Duodenal mucosa (tissue), 2 donors: ENCODE results near the gene SFMBT1.

Experiments
- H3K27ac ChIP-seq: one replicate; pipeline ENCODE4 v1.7.0; 2013; ENCODE audit warnings: low read depth, low read length
- H3K27me3 ChIP-seq, 2 donors: one replicate each; pipeline ENCODE4 v1.7.0; 2013; ENCODE audit warnings: low read length in 2 of 2, control low read depth in 1 of 2; ENCODE audit not compliant: insufficient read depth in 2 of 2, control insufficient read depth in 1 of 2
- H3K36me3 ChIP-seq, 2 donors: one replicate each; pipeline ENCODE4 v1.7.0; 2013; ENCODE audit warnings: low read length in 2 of 2, control low read depth in 1 of 2; ENCODE audit not compliant: insufficient read depth in 2 of 2, control insufficient read depth in 1 of 2
- H3K4me1 ChIP-seq, 2 donors: one replicate each; pipeline ENCODE4 v1.7.0; 2013; ENCODE audit warnings: low read length in 2 of 2, control low read depth in 1 of 2; ENCODE audit not compliant: insufficient read depth in 2 of 2, control insufficient read depth in 1 of 2
- H3K4me3 ChIP-seq, 2 donors: one replicate each; pipeline ENCODE4 v1.7.0; 2013; ENCODE audit warnings: low read length in 2 of 2, low read depth in 1 of 2
- H3K9ac ChIP-seq, 2 donors: one replicate each; pipeline ENCODE4 v1.7.0; 2013; ENCODE audit warnings: low read length in 2 of 2, low read depth in 1 of 2
- H3K9me3 ChIP-seq, 2 donors: one replicate each; pipeline ENCODE4 v1.7.0; 2013; ENCODE audit warnings: low read length in 2 of 2, control low read depth in 1 of 2; ENCODE audit not compliant: control insufficient read depth in 1 of 2

Gene SFMBT1

GRCh38 chr3:53073553-53074365, 27.9 kb upstream of the SFMBT1 start:
- peaks cover 10 to 15% of the 10 kb centered on the region in 2 donors for H3K4me1 ChIP-seq
- peak overlapping the region; percentile 6 to 67 for H3K9ac ChIP-seq
- H3K27me3 ChIP-seq: no peaks in the 10 kb centered on the region
- no peaks in the 10 kb centered on the region for H3K36me3 ChIP-seq
- H3K4me3 ChIP-seq: peak overlapping the region; percentile 85 to 87
- H3K27ac ChIP-seq: no peak overlapping the region
- H3K9me3 ChIP-seq: no peaks in the 10 kb centered on the region

- no peak overlapping the region for H3K27ac ChIP-seq
- H3K9me3 ChIP-seq: no peaks in the 10 kb centered on the region
- no peaks in the 10 kb centered on the region for H3K36me3 ChIP-seq
- peaks cover 10 to 15% of the 10 kb centered on the region in 2 donors for H3K4me1 ChIP-seq
- H3K9ac ChIP-seq: peak overlapping the region; percentile 67 to 69
- peak overlapping the region; percentile 85 to 87 for H3K4me3 ChIP-seq
- H3K27me3 ChIP-seq: no peaks in the 10 kb centered on the region
Observed at GRCh38 chr3:53072653-53073552, 27.0 kb upstream of the SFMBT1 start.

- no peaks in the 10 kb centered on the region for H3K9me3 ChIP-seq
- H3K27me3 ChIP-seq: no peaks in the 10 kb centered on the region
- no peaks in the 10 kb centered on the region for H3K36me3 ChIP-seq
- H3K9ac ChIP-seq: peak overlapping the region; percentile 67 to 69
- H3K4me1 ChIP-seq: peaks cover 10 to 15% of the 10 kb centered on the region in 2 donors
- H3K27ac ChIP-seq: no peak overlapping the region
- peak overlapping the region; percentile 85 to 87 for H3K4me3 ChIP-seq
Observed at GRCh38 chr3:53071882-53072431, 26.1 kb upstream of the SFMBT1 start.

- H3K4me1 ChIP-seq: peaks cover 10 to 15% of the 10 kb centered on the region in 2 donors
- peaks cover 0 to 2% of the 10 kb centered on the region in 2 donors for H3K27me3 ChIP-seq
- H3K9me3 ChIP-seq: no peaks in the 10 kb centered on the region
- no peak overlapping the region for H3K27ac ChIP-seq
- H3K4me3 ChIP-seq: no peak overlapping the region
- no peaks in the 10 kb centered on the region for H3K36me3 ChIP-seq
- H3K9ac ChIP-seq: no peak overlapping the region
Observed at GRCh38 chr3:53069422-53070068, 23.7 kb upstream of the SFMBT1 start.

- peaks cover 0 to 5% of the 10 kb centered on the region in 2 donors for H3K27me3 ChIP-seq
- H3K4me3 ChIP-seq: no peak overlapping the region
- no peaks in the 10 kb centered on the region for H3K9me3 ChIP-seq
- H3K36me3 ChIP-seq: no peaks in the 10 kb centered on the region
- no peak overlapping the region for H3K27ac ChIP-seq
- H3K9ac ChIP-seq: no peak overlapping the region
- H3K4me1 ChIP-seq: peaks cover 4 to 9% of the 10 kb centered on the region in 2 donors
Observed at GRCh38 chr3:53068176-53068575, 22.3 kb upstream of the SFMBT1 start.

- Histone ChIP-seq H3K4me1 (peaks cover 4 to 8% of the 10 kb centered on the region in 2 donors), H3K9ac (no peak overlapping the region), H3K4me3 (no peak overlapping the region), H3K27me3 (peaks cover 0 to 5% of the 10 kb centered on the region in 2 donors), H3K36me3 (no peaks in the 10 kb centered on the region), H3K27ac (no peak overlapping the region), H3K9me3 (no peaks in the 10 kb centered on the region)
Observed at GRCh38 chr3:53067567-53067966, 21.7 kb upstream of the SFMBT1 start.

GRCh38 chr3:53065841-53066480, 20.1 kb upstream of the SFMBT1 start:
- H3K27ac ChIP-seq: no peak overlapping the region
- H3K27me3 ChIP-seq: peaks cover 0 to 5% of the 10 kb centered on the region in 2 donors
- no peaks in the 10 kb centered on the region for H3K36me3 ChIP-seq
- H3K9me3 ChIP-seq: no peaks in the 10 kb centered on the region
- no peaks in the 10 kb centered on the region for H3K4me1 ChIP-seq
- no peak overlapping the region for H3K4me3 ChIP-seq
- no peak overlapping the region for H3K9ac ChIP-seq

- Histone ChIP-seq H3K9me3 (no peaks in the 10 kb centered on the region), H3K9ac (no peak overlapping the region), H3K36me3 (no peaks in the 10 kb centered on the region), H3K4me1 (no peaks in the 10 kb centered on the region), H3K27ac (no peak overlapping the region), H3K27me3 (peaks cover 0 to 5% of the 10 kb centered on the region in 2 donors), H3K4me3 (no peak overlapping the region)
Observed at GRCh38 chr3:53062905-53063304, 17.0 kb upstream of the SFMBT1 start.

GRCh38 chr3:53056442-53056841, 10.6 kb upstream of the SFMBT1 start:
- Histone ChIP-seq H3K36me3 (no peaks in the 10 kb centered on the region), H3K4me1 (no peaks in the 10 kb centered on the region), H3K9ac (no peak overlapping the region), H3K4me3 (no peak overlapping the region), H3K27ac (no peak overlapping the region), H3K27me3 (no peaks in the 10 kb centered on the region), H3K9me3 (no peaks in the 10 kb centered on the region)
